Right lobe of liver (tissue), 6 donors: ENCODE measurements around the gene BSCL2. TPM values are rescaled to one million over a fixed set of nuclear protein-coding genes. Genes with fewer than 3 reads are reported as not detected.

Source experiments
- ATAC-seq, 4 donors: fragments of 200-7000 bp; cut with Tn5 transposase; one replicate each; pipeline ENCODE4 v1.9.1; 2020; ENCODE audit warnings: mild to moderate bottlenecking in 4 of 4, moderate library complexity in 4 of 4
- DNase-seq, 3 donors: peaks; one replicate each; pipeline ENCODE4 v3.0.0-alpha.2; 2020
- H3K27ac ChIP-seq, 3 donors: fragments of 200-600 bp; one replicate each; pipeline ENCODE4 v1.8.0; 2022
- H3K27me3 ChIP-seq, 2 donors: fragments of 200-600 bp; one replicate each; pipeline ENCODE4 v1.8.0; 2022
- H3K36me3 ChIP-seq, 4 donors: fragments of 200-600 bp; sonication (generic) in 1 of 4; one replicate each; pipeline versions ENCODE4 v1.5.1 to v1.8.0; 2017 to 2022; ENCODE audit warnings: control low read depth in 1 of 4
- H3K4me1 ChIP-seq, 4 donors: fragments of 200-600 bp; sonication (generic) in 1 of 4; one replicate each; pipeline versions ENCODE4 v1.5.1 to v1.8.0; 2017 to 2022; ENCODE audit warnings: control low read depth in 1 of 4
- H3K4me3 ChIP-seq, 3 donors: fragments of 200-600 bp; one replicate each; pipeline ENCODE4 v1.8.0; 2022
- H3K9me3 ChIP-seq, 4 donors: fragments of 200-600 bp; sonication (generic) in 1 of 4; one replicate each; pipeline versions ENCODE4 v1.5.1 to v1.8.0; 2017 to 2022; ENCODE audit warnings: control low read depth in 1 of 4
- CTCF ChIP-seq, 4 donors: fragments of 200-600 bp in 3 of 4; fragments of 450-650 bp in 1 of 4; IDR thresholded peaks; one replicate each; pipeline versions ENCODE4 v1.5.1 to v1.8.0; 2016 to 2022; ENCODE audit warnings: antibody characterized with exemption in 4 of 4, mild to moderate bottlenecking in 2 of 4
- POLR2A ChIP-seq: fragments of 450-650 bp; IDR thresholded peaks from one replicate; pipeline ENCODE4 v1.6.1; 2017; ENCODE audit warnings: antibody characterized with exemption, mild to moderate bottlenecking
- WGBS: methylation state at CpG from one replicate; pipeline ENCODE4 v1.1.6; 2018; ENCODE audit warnings: low coverage, low lambda C conversion rate; ENCODE audit not compliant: insufficient coverage; ENCODE audit errors: missing lambda C conversion rate; 5-methylcytosine and 5-hydroxymethylcytosine counted together
- intact Hi-C, 2 donors: fragments of 100-400 bp; cut with DNase I; formaldehyde crosslinking; loops; one replicate each; pipeline versions ENCODE4 v1.11.2 to v1.14.1; 2022
- total RNA-seq, 6 experiments: library from RNA; depleted of rRNA in 2 of 6; stranded (reverse); fragments of >200 nt in 2 of 6; fragmentation: NEBNext Ultra II Directional in 3 of 6; extraction: Animal tissue kit (Norgen Biotek cat#: 25700) in 3 of 6; gene quantifications; one replicate each; pipeline versions ENCODE4 v1.1.0 to v1.2.4, GENCODE V29; 2016 to 2023
- donor health status: DM: no; HTN: yes; CAD: no.
- donor health status: DM: no; HTN: no; CAD: no.
- donor health status: DM: no; HTN: no; CAD: no.
- donor health status: DM: no; HTN: yes; CAD: no.
- donor health status: DM: no; HTN: yes; CAD: no.

BSCL2 gene
- total RNA-seq, 6 experiments from 2014 or later = 18.8 to 41.4 (median 34.3) TPM

GRCh38 chr11:62689421-62690183 lies 17.6 kb downstream of the BSCL2 start, which contains the start of gene LRRN4CL:
LRRN4CL (minus strand) TSS chr11:62689530; CDS start chr11:62688508, 1,022 bp downstream.
- no peak for DNase-seq

GRCh38 chr11:62688491-62688890 lies 18.7 kb downstream of the BSCL2 start:
- H3K27ac ChIP-seq = no peak overlapping the region
- intact Hi-C loops = no loop called here
- WGBS = 31% methylated on average over 1 of the region's 1 CpG

More at GRCh38 chr11:62689421-62690183, 17.6 kb downstream of the BSCL2 start, which contains the start of gene LRRN4CL:
- Histone ChIP-seq H3K27me3 (no peaks in the 10 kb centered on the region), H3K27ac (no peak within 1 kb of the TSS), H3K9me3 (no peaks in the 10 kb centered on the region), H3K4me1 (peaks cover 0 to 6% (median 0%) of the 10 kb centered on the region in 4 donors), H3K4me3 (no peak within 1 kb of the TSS), H3K36me3 (peaks cover 0 to 30% (median 5%) of the 10 kb centered on the region in 4 donors)
- 45% methylated on average over 9 of the region's 11 CpGs for WGBS
- TF ChIP-seq POLR2A = no peak
- no peak for TF ChIP-seq CTCF (IDR thresholded peaks at IDR 0.05)
- intact Hi-C loops = no loop called here
- no peak for ATAC-seq

GRCh38 chr11:62687508-62688396 lies 19.5 kb downstream of the BSCL2 start:
- no peak for DNase-seq
- intact Hi-C loops = no loop called here
- ATAC-seq = peak; percentile 20 to 71 (median 33)
- H3K27me3 ChIP-seq = no peaks in the 10 kb centered on the region
- peak overlapping the region in 1 of 3 donors; percentile 26 for H3K4me3 ChIP-seq
- no peak for TF ChIP-seq POLR2A
- no peak for TF ChIP-seq CTCF (IDR thresholded peaks at IDR 0.05)
- H3K9me3 ChIP-seq = no peaks in the 10 kb centered on the region
- peaks cover 0 to 21% (median 4%) of the 10 kb centered on the region in 4 donors for H3K36me3 ChIP-seq
- no peak overlapping the region for H3K27ac ChIP-seq
- WGBS = 79% methylated on average over 13 of the region's 74 CpGs
- H3K4me1 ChIP-seq = peaks cover 0 to 6% (median 0%) of the 10 kb centered on the region in 4 donors

More at GRCh38 chr11:62688491-62688890, 18.7 kb downstream of the BSCL2 start:
- Histone ChIP-seq H3K27me3 (no peaks in the 10 kb centered on the region), H3K4me1 (peaks cover 0 to 6% (median 0%) of the 10 kb centered on the region in 4 donors), H3K4me3 (no peak overlapping the region), H3K9me3 (no peaks in the 10 kb centered on the region), H3K36me3 (peaks cover 0 to 29% (median 5%) of the 10 kb centered on the region in 4 donors)
- DNase-seq (no peak), ATAC-seq (peak in 1 of 4 donors; percentile 45)
- TF ChIP-seq CTCF (IDR thresholded peaks at IDR 0.05) = no peak
- no peak for TF ChIP-seq POLR2A

- Histone ChIP-seq H3K4me1 (peaks cover 0 to 10% (median 5%) of the 10 kb centered on the region in 4 donors), H3K27ac (no peak overlapping the region), H3K36me3 (peaks cover 0 to 1% (median 0%) of the 10 kb centered on the region in 4 donors), H3K4me3 (no peak overlapping the region), H3K9me3 (no peaks in the 10 kb centered on the region), H3K27me3 (no peaks in the 10 kb centered on the region)
- intact Hi-C loops = no loop called here
- ATAC-seq (no peak), DNase-seq (no peak)
- WGBS = 56% methylated on average over 7 of the region's 7 CpGs
- no peak for TF ChIP-seq CTCF (IDR thresholded peaks at IDR 0.05)
- TF ChIP-seq POLR2A = no peak
Measured at GRCh38 chr11:62682518-62682917, 24.7 kb downstream of the BSCL2 start.
